Measurements from ENCODE around the gene MCF2L. TPM values are rescaled to one million over a fixed set of nuclear protein-coding genes. Genes with fewer than 3 reads are reported as not detected.

The MCF2L gene
- total and polyA plus RNA-seq, 7 donors, result 9.1 to 40.5 (median 20.3) TPM

GRCh38 chr13:113021811-113022210 is 52.8 kb downstream of the MCF2L start:
- Histone ChIP-seq H3K9me3 (no peaks in the 10 kb centered on the region), H3K27me3 (ENCODE audit: insufficient read depth in 3 of 3, low read length in 2 of 3) (peaks cover 0 to 16% (median 2%) of the 10 kb centered on the region in 3 donors), H3K4me1 (no peaks in the 10 kb centered on the region), H3K4me3 (no peak overlapping the region), H3K27ac (peak overlapping the region; percentile 9), H3K36me3 (ENCODE audit: insufficient read depth in 1 of 2, low read depth in 1 of 2) (no peaks in the 10 kb centered on the region)
- no peak for TF ChIP-seq CTCF (IDR thresholded peaks at IDR 0.05)
- 69 to 78% (median 70%) methylated on average over 7 of the region's 7 CpGs for WGBS, 3 donors
- ATAC-seq, result no peak
- DNase-seq, result no peak
- intact Hi-C loops (cut with DNase I), result no loop called here

GRCh38 chr13:113022391-113022744 is 53.4 kb downstream of the MCF2L start:
- WGBS, 3 donors, result 60 to 69% (median 62%) methylated on average over 23 of the region's 23 CpGs
- no peaks in the 10 kb centered on the region for H3K36me3 ChIP-seq (ENCODE audit: insufficient read depth in 1 of 2, low read depth in 1 of 2)
- no peaks in the 10 kb centered on the region for H3K9me3 ChIP-seq
- intact Hi-C loops (cut with DNase I), result no loop called here
- no peak overlapping the region for H3K27ac ChIP-seq
- H3K27me3 ChIP-seq (ENCODE audit: insufficient read depth in 3 of 3, low read length in 2 of 3), result peaks cover 0 to 16% (median 2%) of the 10 kb centered on the region in 3 donors
- no peak for TF ChIP-seq CTCF (IDR thresholded peaks at IDR 0.05)
- no peaks in the 10 kb centered on the region for H3K4me1 ChIP-seq
- no peak overlapping the region for H3K4me3 ChIP-seq
- ATAC-seq (no peak), DNase-seq (no peak)

- H3K36me3 ChIP-seq (ENCODE audit: insufficient read depth in 1 of 2, low read depth in 1 of 2), result no peaks in the 10 kb centered on the region
- H3K4me3 ChIP-seq, result no peak overlapping the region
- DNase-seq (no peak), ATAC-seq (peak in 3 of 4 donors; percentile 43 to 55 (median 46))
- H3K27me3 ChIP-seq (ENCODE audit: insufficient read depth in 3 of 3, low read length in 2 of 3), result peaks cover 0 to 16% (median 2%) of the 10 kb centered on the region in 3 donors
- WGBS, 3 donors, result 55 to 57% (median 57%) methylated on average over 39 of the region's 39 CpGs
- no peaks in the 10 kb centered on the region for H3K9me3 ChIP-seq
- H3K4me1 ChIP-seq, result no peaks in the 10 kb centered on the region
- intact Hi-C loops (cut with DNase I), result no loop called here
- no peak overlapping the region for H3K27ac ChIP-seq
- TF ChIP-seq CTCF (IDR thresholded peaks at IDR 0.05), result no peak
Observed at GRCh38 chr13:113022745-113023574, 53.9 kb downstream of the MCF2L start.

GRCh38 chr13:113023694-113024430 is 54.8 kb downstream of the MCF2L start:
- Histone ChIP-seq H3K27ac (no peak overlapping the region), H3K36me3 (ENCODE audit: insufficient read depth in 1 of 2, low read depth in 1 of 2) (no peaks in the 10 kb centered on the region), H3K9me3 (no peaks in the 10 kb centered on the region), H3K4me1 (no peaks in the 10 kb centered on the region), H3K4me3 (no peak overlapping the region), H3K27me3 (ENCODE audit: insufficient read depth in 3 of 3, low read length in 2 of 3) (peaks cover 0 to 16% (median 2%) of the 10 kb centered on the region in 3 donors)
- TF ChIP-seq CTCF (IDR thresholded peaks at IDR 0.05), result no peak
- WGBS, 3 donors, result 62 to 83% (median 72%) methylated on average over 16 of the region's 16 CpGs
- intact Hi-C loops (cut with DNase I), result no loop called here
- no peak for DNase-seq
- ATAC-seq, result no peak

Data from psoas muscle (tissue), 8 donors.